Chondrocyte (in vitro differentiated cells): ENCODE results near the gene LRRC23. TPM values are rescaled to one million over a fixed set of nuclear protein-coding genes. Genes with fewer than 3 reads are reported as not detected.
A peak's percentile ranks its signal among the peaks of the same experiment; 100 is the strongest.
"Not testable (repeated sequence)": the region's sequence is repeated elsewhere in the genome, so short reads cannot be mapped to it uniquely, and the experiment has no call there.

ENCODE experiments used
- DNase-seq: peaks from one replicate; pipeline ENCODE4 v3.0.0; 2021; ENCODE audit warnings: mixed read lengths, low spot score
- H3K27ac Mint-ChIP-seq: one replicate; pipeline ENCODE4 v1.8.0; 2021; ENCODE audit warnings: mild to moderate bottlenecking, moderate library complexity, mixed read lengths; ENCODE audit not compliant: unreplicated experiment
- H3K27me3 Mint-ChIP-seq: 2 replicates; pipeline ENCODE4 v1.8.0; 2021; ENCODE audit warnings: low read depth, mixed read lengths
- H3K36me3 Mint-ChIP-seq: 2 replicates; pipeline ENCODE4 v1.8.0; 2021; ENCODE audit warnings: low read depth, mixed read lengths
- H3K4me1 Mint-ChIP-seq: 2 replicates; pipeline ENCODE4 v1.8.0; 2021; ENCODE audit warnings: low read depth, mild to moderate bottlenecking, mixed read lengths
- H3K4me3 Mint-ChIP-seq: one replicate; pipeline ENCODE4 v1.8.0; 2021; ENCODE audit warnings: mild to moderate bottlenecking, moderate library complexity, mixed read lengths; ENCODE audit not compliant: unreplicated experiment
- H3K9me3 Mint-ChIP-seq: 2 replicates; pipeline ENCODE4 v1.8.0; 2021; ENCODE audit warnings: low read depth, mixed read lengths
- total RNA-seq: library from RNA; stranded (reverse); gene quantifications from 3 replicates; pipeline ENCODE4 v1.2.1, GENCODE V29; 2021
- TF ChIP-seq, protein P1 (sequence below): fragments of 200-600 bp; sonication (generic); IDR thresholded peaks from 2 replicates; pipeline ENCODE4 v1.5.0; 2021; ENCODE audit warnings: antibody characterized with exemption, mild to moderate bottlenecking, moderate library complexity

Gene LRRC23
- total RNA-seq, 1 donor from 2014 or later: 6.3 TPM

DNA sequence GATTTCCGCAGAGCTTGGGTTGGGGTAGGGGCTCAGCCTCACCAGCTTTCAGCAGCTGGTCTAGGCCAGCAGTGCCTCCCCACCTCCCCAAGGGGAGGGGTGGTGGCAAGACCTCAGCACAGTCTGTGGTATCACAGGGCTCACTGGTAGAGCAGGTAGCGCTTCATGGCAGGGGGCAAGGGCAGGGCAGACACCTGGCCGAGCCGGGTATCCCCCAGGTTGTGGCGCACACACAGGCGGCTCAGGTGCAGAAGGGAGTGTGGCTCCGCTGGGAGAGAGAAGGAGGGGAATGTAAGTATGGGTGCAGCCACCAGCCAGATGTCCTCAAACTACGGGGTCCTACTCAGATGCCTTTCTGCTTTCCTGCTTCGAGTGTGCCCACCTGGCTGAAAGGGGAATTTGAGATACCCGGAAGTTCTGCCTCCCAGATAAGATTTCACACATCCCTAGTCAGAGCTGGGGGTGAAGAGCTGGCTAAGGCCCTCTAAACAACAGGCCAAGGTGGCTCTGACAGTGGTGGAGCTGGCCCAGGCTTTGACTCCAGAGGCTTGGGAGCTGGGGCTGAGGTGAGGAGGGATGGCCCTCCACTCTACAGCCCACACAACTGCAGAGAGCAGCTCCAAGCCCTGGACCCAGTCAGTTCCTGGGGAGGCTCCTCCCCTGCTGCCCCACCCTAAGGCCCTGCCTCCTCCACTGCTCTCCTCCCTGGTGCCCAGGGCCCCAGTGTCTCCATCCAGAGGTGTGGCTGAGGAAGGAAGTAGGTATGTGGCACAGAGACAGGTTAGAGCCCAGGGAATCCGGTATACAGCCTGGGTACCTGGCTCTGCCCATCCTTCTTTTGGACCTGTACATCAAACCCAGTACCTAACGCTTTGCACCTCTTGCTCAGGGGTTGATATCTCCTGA, 33.3 kb upstream of the LRRC23 start:
- H3K4me1 Mint-ChIP-seq: peaks cover 57% of the 10 kb centered on the region
- TF ChIP-seq, protein P1, sequence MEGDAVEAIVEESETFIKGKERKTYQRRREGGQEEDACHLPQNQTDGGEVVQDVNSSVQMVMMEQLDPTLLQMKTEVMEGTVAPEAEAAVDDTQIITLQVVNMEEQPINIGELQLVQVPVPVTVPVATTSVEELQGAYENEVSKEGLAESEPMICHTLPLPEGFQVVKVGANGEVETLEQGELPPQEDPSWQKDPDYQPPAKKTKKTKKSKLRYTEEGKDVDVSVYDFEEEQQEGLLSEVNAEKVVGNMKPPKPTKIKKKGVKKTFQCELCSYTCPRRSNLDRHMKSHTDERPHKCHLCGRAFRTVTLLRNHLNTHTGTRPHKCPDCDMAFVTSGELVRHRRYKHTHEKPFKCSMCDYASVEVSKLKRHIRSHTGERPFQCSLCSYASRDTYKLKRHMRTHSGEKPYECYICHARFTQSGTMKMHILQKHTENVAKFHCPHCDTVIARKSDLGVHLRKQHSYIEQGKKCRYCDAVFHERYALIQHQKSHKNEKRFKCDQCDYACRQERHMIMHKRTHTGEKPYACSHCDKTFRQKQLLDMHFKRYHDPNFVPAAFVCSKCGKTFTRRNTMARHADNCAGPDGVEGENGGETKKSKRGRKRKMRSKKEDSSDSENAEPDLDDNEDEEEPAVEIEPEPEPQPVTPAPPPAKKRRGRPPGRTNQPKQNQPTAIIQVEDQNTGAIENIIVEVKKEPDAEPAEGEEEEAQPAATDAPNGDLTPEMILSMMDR: no peak
- peaks cover 11% of the 10 kb centered on the region for H3K36me3 Mint-ChIP-seq
- H3K9me3 Mint-ChIP-seq: no peaks in the 10 kb centered on the region
- H3K27me3 Mint-ChIP-seq: no peaks in the 10 kb centered on the region
- peak overlapping the region; percentile 85 for H3K4me3 Mint-ChIP-seq
- peak overlapping the region; percentile 90 for H3K27ac Mint-ChIP-seq
- peak; percentile 68 for DNase-seq

DNA sequence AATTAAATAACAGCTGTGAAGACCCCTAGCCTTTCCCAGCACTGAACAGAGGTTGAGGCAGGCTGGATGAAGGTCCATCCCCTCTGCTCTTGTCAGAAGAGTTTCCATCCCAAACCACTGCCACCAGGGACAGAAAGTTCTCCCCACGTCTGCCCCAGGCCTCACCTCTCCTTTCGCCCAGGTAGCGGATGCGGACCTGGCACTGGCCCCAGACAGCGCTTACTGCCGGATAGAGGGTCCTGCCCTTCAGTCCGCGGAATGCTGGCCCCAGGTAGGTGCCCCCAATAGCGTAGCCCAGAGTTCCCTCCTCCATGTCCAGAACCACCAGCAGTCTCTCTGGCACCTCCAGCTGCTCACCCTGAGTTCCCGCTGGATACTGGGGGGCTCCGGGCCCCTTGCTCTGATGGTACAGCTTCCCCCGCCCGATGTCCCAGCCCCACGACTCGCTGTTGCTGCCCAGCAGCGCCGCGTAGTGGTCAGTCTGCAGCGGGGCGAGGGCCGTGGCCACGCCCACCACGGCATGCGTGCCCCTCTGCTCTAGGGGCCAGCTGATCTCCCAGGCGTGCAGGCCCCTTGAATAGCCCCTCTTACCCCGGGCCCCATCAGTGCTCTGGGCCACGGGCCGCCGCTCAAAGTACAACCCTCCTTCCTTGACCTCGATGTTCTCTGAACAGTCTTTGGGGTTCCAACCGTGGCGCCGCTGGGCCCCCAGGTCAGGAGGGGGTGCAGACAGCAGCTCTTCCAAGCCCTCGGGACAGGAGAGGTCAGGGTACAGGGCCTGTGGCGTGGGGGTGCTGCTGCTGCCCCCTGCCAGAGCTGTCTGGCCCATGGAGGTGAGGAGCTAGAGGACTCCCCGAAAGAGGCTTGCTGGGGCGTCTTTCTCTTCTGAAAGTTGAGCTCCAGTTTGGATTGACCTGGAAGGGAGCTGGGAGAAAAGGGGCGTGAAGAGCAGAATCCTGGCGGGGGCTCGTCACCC, 32.3 kb upstream of the LRRC23 start:
- peaks cover 49% of the 10 kb centered on the region for H3K4me1 Mint-ChIP-seq
- TF ChIP-seq, protein P1: peak; percentile 98
- peak overlapping the region; percentile 90 for H3K27ac Mint-ChIP-seq
- H3K36me3 Mint-ChIP-seq: peaks cover 15% of the 10 kb centered on the region
- peak; percentile 92 for DNase-seq
- H3K27me3 Mint-ChIP-seq: no peaks in the 10 kb centered on the region
- peak overlapping the region; percentile 85 for H3K4me3 Mint-ChIP-seq
- H3K9me3 Mint-ChIP-seq: no peaks in the 10 kb centered on the region

DNA sequence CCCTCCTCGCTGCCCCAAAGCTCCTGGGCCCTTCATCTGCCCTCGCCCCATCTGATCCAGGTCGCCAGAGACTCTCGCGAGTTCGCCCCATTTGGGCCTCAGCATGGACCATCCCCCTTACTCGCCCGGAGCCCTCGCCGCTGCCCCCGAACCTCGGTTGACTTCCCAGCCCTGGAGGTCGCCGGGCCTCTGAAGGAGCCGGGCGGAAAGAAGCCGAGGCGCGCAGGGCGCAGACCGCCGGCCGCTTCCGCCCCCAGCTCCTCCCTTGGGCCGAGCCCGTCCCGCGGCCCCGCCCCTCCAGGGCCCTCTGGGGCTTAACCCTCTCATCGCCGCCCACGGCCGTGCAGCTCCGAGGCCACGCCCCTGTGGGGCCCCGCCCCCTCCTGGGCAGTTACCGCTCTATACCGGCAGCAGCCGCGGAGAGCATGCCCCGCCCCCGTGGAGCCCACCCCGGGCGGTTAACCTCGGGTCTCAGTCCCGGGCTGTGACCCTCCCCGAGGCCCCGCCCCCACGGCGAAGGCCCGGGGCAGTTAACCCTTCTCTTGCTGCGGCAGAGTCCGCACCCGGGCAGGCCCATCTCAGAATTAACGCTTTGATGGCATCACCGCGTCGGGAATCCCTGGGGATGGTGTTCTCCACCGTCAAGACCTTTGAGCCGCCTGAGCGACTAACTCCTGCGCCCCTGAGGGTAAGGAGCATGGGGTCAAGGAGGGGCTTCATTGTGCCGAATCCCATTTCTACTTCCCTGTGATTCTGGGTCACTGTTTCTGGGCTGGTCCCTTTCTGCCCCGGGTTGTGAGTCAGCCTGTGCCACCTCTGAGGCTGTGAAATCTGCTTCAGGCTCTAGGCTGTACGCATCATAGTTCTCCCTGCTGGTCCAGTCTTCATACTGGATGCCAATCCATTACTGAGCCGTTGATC, 31.3 kb upstream of the LRRC23 start, which contains the start of gene SPSB2:
Gene SPSB2, minus strand, starts transcription at position 210 of the 921 bp plus-strand sequence. CDS start 402 bp downstream, outside the sequence.
- peak within 1 kb of the TSS; percentile 93 for H3K27ac Mint-ChIP-seq
- peak; percentile 100 for DNase-seq
- peak within 1 kb of the TSS; percentile 85 for H3K4me3 Mint-ChIP-seq
- peaks cover 15% of the 10 kb centered on the region for H3K36me3 Mint-ChIP-seq
- no peaks in the 10 kb centered on the region for H3K27me3 Mint-ChIP-seq
- H3K9me3 Mint-ChIP-seq: no peaks in the 10 kb centered on the region
- peaks cover 45% of the 10 kb centered on the region for H3K4me1 Mint-ChIP-seq
- TF ChIP-seq, protein P1: no peak

DNA sequence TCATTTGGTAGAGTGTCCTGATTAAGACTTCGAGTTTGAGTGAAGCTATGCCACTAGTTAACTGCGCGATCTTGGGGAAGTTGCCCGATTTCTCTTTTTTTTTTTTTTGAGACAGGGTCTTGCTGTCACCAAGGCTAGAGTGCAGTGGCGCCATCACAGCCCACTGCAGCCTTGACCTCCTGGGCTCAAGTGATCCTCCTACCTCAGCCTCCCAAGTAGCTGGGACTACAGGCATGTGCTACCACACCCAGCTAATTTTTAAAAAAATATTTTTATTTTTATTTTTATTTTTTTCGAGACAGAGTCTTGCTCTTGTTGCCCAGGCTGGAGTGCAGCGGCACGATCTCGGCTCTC, 30.6 kb upstream of the LRRC23 start:
- Mint-ChIP-seq H3K27ac (peak overlapping the region; percentile 93), H3K36me3 (peaks cover 13% of the 10 kb centered on the region), H3K4me1 (peaks cover 39% of the 10 kb centered on the region), H3K4me3 (peak overlapping the region; percentile 85)
- H3K27me3 Mint-ChIP-seq, H3K9me3 Mint-ChIP-seq: not testable (repeated sequence)
- peak; percentile 9 for DNase-seq

DNA sequence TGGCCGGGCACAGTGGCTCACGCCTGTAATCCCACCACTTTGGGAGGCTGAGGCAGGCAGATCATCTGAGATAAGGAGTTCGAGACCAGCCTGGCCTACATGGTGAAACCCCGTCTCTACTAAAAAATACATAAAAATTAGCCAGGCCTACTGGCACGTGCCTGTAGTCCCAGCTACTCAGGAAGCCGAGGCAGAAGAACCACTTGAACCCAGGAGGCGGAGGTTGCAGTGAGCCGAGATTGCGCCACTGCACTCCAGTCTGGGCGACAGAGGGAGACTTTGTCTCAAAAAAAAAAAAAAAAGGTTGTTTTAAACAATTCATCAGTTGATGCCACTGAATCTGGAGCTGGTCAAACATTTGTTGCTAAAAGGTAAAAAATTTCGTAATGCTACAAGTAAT, 24.8 kb upstream of the LRRC23 start:
- H3K4me1 Mint-ChIP-seq, H3K27me3 Mint-ChIP-seq, H3K4me3 Mint-ChIP-seq, H3K9me3 Mint-ChIP-seq, H3K36me3 Mint-ChIP-seq, H3K27ac Mint-ChIP-seq: not testable (repeated sequence)
- peak; percentile 20 for DNase-seq
